Activated T-helper 9 cell treated with anti-CD3 and anti-CD28 coated beads, Interleukin-2, amount 50 U/mL, for 16 hours (primary cell): ENCODE results near the gene PPM1E.
"Not testable (repeated sequence)": the region's sequence is repeated elsewhere in the genome, so short reads cannot be mapped to it uniquely, and the experiment has no call there.

Source experiments
- DNase-seq: peaks from one replicate; pipeline ENCODE4 v3.0.0-alpha.2; 2020; ENCODE audit warnings: low read depth

Gene PPM1E

DNA sequence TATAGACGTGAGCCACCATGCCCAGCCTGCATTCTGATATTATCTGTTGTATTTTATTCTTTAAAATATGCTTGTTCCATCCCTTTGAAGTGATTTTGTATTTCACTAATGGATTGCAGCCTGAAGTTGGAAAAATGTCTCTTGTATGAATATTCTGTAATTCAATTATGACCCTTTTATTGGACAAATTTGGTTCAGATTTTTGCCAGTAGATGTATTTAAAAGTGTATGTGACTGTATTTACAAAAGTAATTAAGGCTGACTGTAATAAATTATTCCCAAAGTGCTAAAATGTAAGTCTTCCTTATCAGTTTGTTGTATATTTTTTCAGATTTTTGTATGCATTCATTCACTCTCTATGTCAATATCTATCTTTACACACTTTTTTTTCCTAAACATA lies 23.8 kb downstream of the PPM1E start:
- DNase-seq: no peak

DNA sequence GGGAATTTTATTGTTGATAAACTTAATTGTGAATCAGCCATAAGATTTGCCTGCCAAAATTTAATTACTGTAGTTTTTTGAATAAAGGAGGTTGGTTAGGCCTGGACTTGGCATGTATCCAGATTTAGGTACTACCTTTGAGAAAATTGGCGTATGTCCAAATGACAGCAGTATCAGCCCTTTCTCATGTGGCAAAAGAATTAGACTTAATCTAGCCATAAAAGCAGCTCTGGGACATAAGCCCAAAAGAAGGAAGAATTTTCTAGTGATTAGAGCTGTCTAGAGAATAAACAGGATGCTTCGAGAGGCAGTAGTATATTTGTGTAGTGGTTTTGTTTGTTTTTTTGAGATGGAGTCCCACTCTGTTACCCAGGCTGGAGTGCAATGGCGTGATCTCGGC lies 27.7 kb downstream of the PPM1E start:
- DNase-seq: no peak

DNA sequence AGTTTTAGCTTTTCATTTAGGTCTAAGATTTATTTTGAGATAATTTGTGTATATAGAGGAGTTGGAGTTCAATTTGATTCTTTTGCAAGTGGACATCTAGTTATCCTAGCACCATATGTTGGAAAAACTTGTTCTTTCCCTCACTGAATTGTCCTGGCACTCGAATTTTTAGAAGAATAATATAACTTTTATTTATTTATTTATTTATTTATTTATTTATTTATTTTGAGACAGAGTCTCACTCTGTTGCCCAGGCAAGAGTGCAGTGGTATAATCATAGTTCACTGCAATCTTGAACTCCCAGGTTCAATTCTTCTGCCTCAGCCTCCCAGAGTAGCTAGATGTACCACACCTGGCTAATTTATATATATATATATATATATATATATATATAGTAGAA lies 29.4 kb downstream of the PPM1E start:
- no peak for DNase-seq

- no peak for DNase-seq
Measured at GRCh38 chr17:58786586-58787295, 31.1 kb downstream of the PPM1E start.

DNA sequence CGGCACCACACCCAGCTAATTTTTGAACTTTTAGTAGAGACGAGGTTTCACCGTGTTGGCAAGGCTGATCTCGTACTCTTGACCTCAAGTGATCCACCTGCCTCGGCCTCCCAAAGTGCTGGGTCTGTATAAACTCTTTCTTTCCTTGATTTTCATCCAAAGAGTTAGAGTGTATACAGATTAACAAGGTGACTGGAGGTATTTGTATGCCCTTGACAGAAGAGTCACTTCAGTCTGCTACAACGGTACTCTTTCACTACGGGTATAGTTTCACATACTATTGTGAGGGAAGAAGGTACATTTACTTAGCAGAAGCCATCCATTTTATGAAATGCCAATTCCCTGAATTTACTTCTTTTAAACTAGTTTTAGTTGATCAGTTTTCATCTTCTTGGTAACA lies 32.5 kb downstream of the PPM1E start:
- DNase-seq: no peak

DNA sequence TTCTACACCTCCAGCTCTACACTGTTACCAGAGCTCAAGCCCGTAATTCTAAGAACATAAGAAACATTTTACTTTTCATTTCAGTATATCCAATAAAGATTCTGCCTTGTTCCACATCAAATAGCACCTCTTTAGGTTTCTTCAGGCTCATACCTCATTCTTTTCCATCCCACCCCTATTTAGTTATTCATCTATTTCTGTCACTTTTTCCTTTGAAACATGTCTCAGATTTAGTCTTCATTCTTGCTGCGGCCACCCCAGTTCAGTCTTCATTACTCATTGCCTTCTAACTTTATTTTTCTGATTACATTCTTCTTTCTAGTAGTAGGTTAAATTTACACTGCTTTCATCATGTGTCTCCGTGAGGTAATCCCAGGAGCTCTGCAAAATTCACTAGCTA lies 33.5 kb downstream of the PPM1E start:
- no peak for DNase-seq

DNA sequence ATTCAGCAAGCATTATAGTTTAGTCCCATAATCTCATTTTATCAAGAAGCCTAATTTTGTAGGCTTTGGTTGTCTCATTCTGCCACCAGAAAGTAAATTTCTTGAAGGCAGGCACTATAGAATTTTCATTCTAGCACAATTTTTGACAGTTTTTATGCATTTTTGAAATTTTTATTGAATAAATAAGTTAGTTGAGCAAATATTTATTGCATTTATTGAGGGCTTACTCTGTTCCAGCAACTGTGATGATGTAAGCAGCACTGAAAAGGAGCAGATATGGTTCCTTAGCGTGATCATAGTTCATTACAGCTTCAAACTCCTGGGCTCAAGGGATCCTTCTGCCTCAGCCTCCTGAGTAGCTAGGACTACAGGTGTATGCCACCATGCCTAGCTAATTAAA lies 34.2 kb downstream of the PPM1E start:
- DNase-seq: no peak

DNA sequence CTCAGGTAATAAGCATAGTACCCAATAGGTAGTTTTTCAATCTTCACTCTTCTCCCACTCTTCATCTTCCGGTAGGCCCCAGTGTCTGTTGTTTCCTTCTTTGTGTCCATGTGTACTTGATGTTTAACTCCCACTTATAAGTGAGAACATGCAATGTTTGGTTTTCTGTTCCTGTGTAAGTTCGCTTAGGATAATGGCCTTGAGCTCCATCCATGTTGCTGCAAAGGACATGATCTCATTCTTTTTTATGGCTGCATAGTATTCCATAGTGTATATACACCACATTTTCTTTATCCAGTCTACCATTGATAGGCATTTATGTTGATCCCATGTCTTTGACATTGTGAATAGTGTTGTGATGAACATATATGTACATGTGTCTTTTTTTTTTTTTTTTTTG lies 38.9 kb downstream of the PPM1E start:
- DNase-seq: not testable (repeated sequence)

- no peak for DNase-seq
Measured at GRCh38 chr17:58802188-58802587, 46.5 kb downstream of the PPM1E start.

GRCh38 chr17:58806046-58806445 lies 50.4 kb downstream of the PPM1E start:
- no peak for DNase-seq

DNA sequence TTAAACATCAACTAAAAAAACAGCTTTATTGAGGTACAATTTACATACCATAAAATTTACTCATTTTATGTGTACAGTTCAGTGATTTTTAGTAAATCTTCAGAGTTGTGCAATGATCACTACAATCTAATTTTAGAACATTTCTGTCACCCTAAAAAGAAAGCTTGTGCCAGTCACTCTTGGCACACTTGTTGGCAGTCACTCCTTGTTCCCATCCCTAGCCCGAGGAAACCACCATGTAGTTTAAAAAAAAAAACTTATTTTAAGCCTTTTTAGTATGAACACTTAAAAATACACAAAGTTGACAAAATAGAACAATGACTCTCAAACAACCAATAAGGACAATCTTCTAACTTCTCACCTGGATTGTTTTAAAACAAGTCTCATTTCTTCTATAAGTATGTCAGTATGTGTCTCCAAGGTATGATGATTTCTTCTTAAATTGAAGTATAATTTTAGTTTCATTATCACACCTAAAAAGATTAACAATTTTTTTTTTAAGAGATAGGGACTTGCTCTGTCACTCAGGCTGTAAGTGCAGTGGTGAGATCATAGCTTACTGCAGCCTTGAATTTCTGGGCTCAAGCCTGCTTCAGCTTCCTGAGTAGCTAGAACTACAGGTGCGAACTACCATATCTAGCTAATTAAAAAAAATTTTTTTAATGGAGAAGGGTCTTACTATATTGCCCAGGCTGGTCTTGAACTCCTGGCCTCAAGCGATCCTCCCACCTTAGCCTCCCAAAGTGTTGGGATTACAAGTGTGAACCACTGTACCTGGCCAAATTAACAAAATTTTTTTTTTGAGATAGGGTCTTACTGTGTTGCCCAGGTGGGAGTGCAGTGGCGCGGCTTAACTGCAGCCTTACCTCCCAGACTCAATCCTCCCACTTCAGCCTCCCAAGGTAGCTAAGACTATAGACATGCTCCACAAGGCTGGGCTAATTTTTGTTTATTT lies 53.2 kb downstream of the PPM1E start:
- no peak for DNase-seq

DNA sequence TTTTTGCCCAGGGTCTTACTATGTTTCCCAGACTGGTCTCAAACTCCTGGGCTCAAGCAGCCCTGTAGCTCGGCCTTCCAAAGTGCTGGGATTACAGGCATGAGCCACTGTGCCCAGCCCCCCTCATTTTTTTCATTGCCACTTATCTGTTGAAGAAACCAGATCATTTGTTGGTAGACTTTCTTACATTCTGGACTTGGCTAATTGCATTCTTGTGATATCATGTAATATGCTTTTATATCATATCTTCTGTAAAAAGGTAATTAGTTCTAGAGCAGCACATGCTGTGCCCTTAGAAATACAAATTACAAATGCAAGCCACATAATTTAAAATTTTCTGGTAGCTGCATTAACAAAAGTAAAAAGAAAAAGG lies 53.9 kb downstream of the PPM1E start:
- no peak for DNase-seq

DNA sequence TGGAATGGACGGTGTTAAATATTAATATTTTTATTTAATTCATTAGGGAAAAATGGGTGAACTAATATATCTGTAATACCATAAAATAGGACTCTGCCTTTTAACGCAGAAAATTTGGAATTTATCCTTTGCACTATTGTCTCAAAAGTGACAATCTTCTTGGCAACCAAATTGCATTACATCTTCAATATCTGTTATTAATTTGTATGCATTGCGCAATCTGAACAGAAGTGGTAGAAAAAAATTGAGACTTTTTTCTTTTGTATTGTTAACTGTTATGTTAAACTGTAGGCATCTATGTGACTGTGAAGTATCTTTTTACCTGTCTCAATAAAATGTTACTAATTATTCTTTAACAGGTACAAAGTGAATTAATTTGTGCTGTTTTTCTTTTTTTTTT lies 55.6 kb downstream of the PPM1E start:
- no peak for DNase-seq

GRCh38 chr17:58813712-58814111 lies 58.1 kb downstream of the PPM1E start:
- no peak for DNase-seq

- DNase-seq: no peak
Measured at GRCh38 chr17:58818654-58819053, 63.0 kb downstream of the PPM1E start.

DNA sequence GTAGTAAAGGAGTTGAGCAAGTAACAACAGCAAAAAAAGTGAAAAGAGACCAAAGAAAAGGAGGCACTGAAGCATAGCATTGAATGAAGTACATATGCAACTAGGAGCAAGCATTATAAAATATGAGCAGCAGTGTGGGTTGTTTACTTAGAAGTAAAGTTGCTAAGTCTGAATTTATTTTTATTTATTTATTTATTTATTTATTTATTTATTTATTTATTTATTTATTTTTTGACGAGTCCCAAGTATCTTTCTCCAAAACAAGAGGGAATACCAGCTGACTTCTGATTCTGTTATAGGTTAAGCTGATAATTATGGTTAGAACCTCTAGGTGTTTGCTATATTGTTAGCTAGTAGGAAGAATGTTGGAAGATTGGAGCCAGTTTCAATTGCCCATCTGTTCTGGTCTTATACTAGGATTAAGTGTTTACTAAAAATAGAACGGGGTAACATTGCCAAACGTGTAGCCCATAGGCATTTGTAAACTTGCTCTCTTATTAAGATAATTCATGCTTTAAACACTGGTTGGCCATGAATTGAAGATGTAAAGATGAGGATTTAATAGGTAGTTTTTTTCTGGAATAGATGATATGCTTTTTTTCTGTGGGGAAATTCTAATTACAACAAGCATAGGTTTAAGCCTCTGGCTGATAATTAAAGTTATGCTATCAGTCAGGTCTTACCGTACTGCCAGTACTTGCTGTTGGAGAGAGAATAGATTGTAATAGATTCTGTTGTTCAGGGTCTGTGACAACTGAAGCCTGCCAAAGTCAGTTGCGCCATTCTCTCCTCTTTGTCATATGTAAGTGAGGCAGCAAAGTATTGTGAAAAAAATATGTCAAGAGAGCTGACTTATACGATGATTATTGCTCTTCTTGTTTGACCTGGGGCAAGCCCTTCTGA lies 66.7 kb downstream of the PPM1E start:
- DNase-seq: no peak

- no peak for DNase-seq
Measured at GRCh38 chr17:58823051-58823525, 67.4 kb downstream of the PPM1E start.

DNA sequence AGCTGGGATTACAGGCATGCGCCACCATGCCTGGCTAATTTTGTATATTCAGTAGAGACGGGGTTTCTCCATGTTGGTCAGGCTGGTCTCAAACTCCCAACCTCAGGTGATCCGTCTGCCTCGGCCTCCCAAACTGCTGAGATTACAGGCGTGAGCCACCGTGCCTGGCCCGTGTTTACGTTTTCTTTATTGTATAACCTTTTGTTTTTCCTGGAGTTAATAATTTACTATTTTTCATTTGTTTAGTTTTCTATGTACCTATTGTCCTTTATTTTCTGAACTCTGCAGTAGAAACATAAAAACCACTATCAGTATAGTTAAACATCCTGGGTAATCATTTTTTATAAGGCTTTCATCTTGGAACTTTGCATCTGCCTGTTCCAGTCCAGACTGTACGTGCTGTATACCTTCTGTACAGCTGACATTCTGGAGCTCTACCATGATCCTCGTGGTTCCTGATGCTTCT lies 73.6 kb downstream of the PPM1E start:
- no peak for DNase-seq

GRCh38 chr17:58831780-58832179 lies 76.1 kb downstream of the PPM1E start:
- no peak for DNase-seq

DNA sequence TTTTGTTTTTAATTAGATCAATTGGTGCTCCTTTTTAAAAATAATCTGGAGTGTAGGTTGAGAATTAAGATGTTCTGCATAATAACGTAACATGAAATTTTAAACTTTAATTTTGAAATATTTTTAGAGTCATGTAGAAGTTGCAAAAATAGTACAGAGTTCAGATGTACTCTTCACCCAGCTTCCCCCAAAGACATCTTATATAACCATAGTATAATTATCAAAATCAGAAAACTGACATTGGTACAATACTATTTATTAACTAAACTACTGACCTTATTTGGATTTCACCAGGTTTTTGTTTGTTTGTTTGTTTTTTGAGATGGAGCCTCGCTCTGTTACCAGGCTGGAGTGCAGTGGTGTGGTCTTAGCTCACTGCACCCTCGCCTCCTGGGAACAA lies 76.9 kb downstream of the PPM1E start:
- no peak for DNase-seq

- DNase-seq: no peak
Measured at GRCh38 chr17:58837699-58838098, 82.0 kb downstream of the PPM1E start.
